GDM1 (cell line): ENCODE data around the gene PKHD1.
"Not testable (repeated sequence)": the region's sequence is repeated elsewhere in the genome, so short reads cannot be mapped to it uniquely, and the experiment has no call there.

Experiments
- DNase-seq: peaks from one replicate; lab custom pipeline; 2025; lab: John Stamatoyannopoulos, UW

The PKHD1 gene

DNA sequence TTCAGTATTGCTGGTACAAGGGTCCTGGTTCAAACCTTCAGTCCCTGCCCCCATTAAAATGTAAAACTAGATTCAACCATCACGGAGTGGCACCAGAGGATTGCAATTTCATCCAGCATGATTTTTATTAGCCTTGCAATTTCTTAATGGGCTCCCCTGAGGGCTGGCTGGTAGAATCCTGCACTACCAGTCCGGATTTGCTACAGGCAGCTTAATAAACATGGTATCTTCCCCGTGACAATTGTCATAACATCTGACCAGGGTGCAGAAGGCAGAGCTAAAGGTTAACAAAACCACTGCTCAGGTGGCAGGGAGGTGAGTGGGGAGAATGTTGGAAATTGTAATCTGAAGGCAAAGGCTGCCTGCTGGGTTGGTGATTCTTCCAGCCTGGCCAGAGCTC is 94.5 kb downstream of the PKHD1 start:
- no peak for DNase-seq

DNA sequence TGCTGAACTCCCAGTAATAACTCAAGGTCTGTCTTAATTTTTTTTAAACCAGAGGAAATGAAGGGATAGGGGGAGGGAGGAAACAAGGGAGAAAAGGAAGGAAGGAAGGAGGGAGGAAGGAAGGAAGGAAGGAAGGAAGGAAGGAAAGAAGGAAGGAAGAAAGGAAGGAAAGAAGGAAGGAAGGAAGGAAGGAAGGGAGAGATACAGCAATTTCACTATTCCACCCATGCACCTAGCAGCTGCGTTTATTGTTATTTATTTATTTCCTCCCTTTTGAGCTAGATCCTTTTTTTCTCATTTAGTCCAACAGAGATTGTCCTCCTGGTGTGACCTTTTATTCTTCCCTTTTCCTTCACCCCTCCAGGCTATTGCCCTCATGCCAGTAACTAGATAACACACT is 97.6 kb downstream of the PKHD1 start:
- no peak for DNase-seq

DNA sequence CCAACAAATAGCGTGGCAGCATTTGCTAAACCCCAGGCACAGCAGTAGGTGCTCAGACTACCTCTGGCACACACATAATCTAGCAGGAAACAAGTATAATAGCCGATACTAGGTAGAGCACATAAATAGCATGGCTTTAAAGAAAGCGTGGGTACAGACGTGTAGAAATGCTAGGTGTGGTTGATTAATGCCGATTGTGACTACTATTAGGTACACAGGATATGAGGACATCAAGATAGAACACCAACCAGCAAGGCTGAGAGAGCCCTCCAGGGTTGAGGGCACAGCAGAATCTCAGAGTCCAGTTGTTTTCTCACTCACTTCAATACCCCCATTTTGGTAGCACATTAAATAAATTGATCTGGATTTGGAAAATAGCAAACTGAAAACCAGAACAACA is 100.5 kb downstream of the PKHD1 start:
- no peak for DNase-seq

DNA sequence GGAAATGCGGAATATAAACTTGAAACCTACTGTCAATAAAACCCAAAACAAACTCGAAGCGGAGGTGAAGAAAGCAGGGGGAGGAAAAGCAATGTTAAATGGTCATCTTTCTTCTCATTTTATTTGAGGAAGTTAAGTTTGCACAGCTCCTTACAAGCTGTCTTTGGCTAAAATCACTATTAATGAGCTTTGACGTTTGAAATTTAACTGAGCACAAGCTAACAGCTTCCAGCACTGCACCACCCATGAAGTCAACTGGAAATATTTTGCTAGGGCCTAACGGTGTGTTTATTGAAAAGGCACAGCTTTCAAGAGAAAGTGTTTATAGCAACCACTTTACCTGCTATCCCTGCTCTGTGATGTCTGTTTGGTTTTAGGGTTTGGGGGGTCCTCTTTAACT is 103.8 kb downstream of the PKHD1 start:
- DNase-seq, result no peak

DNA sequence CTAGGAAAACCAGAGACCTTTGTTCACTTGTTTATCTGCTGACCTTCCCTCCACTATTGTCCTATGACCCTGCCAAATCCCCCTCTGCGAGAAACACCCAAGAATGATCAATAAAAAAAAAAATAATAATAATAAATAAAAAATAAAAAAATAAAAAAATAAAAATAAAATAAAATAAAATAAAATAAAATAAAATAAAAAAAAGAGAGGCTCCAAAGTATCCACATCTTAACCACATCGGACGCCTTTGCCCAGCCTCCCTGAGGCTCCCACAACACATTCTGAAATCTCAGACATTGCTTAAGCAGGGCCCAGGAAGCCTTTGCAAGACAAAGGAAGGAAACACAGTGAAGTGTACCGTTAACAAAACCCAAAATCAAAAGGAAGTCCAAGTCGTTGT is 104.7 kb downstream of the PKHD1 start:
- not testable (repeated sequence) for DNase-seq

DNA sequence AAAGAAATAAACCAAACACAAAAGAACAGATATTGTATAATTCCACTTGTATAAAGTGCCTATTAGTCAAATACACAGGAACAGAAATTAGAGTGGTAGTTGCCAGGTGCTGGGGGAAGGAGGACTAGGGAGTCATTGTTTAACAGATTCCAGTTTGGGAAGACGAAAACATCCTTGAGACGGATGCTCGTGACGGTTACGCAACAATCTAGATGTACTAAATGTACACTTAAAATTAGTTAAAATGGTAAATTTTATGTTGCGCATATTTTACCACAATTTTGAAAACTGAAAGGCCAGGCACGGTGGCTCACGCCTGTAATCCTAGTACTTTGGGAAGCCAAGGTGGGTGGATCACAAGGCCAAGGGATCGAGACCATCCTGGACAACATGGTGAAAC is 111.0 kb downstream of the PKHD1 start:
- DNase-seq, result no peak

DNA sequence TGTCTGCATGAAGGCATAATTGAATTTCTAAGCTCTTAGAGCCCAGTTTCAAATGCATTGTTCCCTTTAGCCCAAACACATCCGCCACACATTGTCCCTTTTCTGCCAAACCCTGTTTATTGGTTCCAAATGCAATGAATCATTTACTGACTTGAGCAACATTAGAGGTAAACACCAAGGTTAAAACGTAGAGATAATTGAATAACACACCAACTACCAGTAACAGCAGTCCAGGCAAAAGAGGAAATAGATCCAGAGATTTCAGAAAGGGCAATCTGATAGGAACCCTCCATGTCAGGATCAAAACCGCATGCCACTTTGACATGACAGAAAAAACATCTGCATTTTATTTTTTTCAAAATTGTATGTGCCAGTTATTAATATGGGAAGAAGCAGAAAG is 114.8 kb downstream of the PKHD1 start:
- no peak for DNase-seq

DNA sequence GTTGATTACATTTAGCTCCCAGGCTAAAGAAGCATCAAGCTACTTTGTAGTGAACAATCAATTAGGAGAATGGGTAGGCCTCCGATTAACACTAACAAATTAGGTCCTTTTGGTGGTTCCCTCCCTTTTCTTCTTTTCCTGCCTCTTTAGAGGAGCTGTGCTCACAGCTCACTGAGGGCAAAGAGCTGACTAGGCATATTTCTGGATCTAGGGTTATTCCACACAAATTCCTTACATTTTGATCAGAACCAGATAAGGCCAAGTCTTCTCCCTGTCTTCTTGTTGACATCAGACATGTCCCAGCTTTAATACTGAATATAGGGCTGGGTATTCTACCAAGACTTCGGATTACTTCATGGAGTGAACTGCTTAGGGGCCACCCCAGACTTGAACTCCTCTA is 119.1 kb downstream of the PKHD1 start:
- no peak for DNase-seq

DNA sequence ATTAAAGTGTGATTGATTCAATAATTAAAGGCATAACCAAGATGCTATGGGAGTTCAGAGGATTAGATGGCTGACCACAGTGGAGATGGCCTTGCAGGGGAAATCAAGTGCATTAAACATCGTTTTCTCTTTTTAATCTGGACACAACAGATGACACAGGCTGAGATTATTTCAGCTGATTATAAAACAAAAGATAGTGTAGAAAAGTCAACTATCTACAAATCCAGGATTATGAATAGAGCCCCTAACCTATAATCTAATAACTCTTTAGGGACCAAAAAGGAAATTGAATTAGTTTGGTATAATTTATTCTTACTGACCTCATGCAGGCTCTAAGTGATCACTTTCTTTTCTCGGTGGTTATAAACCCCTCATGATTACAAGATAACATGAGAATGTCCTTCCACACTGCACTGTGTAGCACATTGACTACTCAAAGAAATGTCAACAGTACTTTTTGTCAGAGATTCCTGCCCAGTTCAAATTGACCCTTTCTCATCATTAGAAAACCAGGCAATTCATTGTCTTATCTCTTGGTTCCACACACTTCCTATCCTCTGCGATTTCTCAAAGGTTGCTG is 122.1 kb downstream of the PKHD1 start:
- no peak for DNase-seq

DNA sequence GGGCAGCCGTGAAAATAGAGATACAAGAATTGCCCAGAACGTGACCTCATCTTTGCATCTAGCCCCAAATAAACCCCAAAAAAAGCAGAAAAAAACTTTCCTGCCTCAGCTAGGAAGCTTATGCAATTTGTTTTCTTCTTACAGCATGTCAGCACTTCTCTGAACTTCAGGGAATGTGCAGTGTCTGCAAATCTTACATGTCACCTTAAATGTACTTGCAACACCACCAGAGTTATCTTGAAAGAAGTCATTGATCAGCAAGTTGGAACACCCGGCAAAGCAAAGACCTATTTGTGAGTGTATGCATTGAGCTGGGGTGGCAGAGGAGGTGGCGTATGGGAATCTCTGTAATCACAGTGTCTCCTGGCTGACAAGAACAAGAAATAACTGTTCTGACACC is 123.4 kb downstream of the PKHD1 start:
- no peak for DNase-seq

DNA sequence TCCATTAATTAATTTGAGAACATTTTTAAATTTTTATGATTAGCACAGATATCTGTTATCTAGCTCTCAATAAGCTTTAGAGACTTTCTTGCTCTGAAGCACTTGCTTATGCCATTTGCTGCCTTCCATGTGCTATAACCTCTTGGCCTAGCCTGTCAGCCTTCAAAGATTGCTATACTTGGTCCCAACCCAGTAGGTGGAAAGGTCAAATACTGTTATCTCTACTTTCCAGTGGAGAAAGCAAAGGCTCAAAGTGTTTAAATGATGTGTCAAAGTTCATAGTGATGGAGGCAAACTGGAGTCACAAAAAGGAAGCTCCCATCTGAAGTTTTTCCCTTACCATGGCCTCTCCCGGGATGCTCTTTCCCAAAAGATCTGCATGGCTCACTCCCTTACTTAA is 125.1 kb downstream of the PKHD1 start:
- DNase-seq, result no peak

DNA sequence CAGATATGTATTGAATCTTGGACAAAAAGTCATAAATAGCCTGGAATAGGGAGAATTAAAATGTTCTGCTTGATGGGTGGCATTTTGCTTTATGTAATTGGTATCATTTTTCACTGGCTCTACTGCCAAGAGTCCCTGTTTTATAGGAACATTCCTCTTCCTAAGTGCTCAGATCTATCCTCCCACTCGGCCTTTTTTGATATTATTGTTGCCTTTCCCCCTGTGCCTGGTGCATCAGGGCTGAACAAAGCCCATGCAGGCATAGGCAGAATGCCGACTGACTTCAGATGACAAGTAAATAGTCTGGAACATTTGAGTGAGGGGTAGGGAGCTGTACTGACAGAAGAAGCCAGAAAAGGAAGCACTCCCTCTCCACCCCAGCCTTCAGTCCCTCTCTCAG is 127.0 kb downstream of the PKHD1 start:
- DNase-seq, result no peak

DNA sequence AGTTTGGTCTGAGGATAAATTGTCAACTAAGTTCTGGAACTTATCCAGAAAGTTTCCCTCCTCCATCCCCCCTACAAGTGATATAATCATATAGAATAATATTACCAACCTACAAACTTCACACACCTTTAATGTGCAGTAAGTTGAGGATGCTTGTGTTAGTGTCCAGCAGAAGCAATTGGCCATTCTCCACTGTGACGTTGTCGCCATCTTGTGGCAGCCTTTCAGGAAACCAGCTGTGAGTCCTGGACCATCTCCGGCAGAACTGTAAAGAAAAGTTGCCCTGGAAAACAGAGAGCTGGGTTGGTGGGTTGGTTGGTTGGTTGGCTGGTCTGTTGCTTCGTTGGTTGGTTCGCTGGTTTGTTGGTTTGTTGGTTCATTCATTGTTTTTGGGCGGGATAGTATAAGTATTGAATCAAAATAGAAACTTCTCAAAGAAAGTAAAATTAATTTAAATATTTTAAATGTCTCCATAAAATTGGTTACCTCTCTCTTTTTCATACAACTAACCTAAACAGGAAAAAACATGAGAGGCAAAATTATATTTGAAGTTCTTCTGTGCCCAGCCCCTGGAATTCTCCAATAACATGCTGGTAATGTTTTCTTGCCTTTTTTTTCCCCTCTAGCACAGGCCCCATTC is 127.5 kb downstream of the PKHD1 start:
- peak; percentile 34 for DNase-seq

DNA sequence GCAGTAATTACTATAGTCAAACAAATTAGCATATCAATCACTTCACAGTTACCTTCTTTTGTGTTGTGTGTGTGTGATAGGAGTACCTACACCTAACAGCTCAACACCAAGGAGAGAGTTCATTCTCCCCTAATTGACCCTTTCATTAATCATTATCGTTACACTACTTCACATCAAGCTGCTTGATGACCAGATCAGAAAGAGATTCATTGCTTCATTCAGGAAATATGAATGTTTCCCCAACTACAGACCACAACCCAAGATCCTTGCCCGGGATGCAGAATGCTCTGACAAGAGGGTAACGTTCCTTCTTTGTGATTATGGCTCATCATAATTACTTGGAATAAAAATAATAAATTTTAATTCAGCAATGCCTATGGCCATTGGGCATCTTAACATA is 132.7 kb downstream of the PKHD1 start:
- no peak for DNase-seq

DNA sequence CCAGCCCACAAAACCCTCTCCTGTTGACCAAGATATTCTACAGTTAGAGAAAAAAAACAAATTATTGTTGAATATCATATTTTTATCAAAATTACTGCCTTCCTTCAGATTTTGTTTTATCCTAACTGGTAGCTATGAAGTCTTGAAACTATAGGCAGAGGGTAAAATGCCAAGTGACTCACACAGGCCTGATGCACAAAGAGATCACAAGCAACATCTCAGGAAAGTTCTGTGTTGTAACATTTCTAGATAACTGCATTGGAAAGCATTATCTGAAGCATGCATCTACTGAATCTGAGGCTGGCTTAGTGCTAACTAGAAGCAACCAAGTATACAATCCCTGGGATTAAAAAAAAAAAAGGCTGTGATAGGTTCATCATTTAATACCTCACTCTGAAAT is 134.2 kb downstream of the PKHD1 start:
- no peak for DNase-seq

DNA sequence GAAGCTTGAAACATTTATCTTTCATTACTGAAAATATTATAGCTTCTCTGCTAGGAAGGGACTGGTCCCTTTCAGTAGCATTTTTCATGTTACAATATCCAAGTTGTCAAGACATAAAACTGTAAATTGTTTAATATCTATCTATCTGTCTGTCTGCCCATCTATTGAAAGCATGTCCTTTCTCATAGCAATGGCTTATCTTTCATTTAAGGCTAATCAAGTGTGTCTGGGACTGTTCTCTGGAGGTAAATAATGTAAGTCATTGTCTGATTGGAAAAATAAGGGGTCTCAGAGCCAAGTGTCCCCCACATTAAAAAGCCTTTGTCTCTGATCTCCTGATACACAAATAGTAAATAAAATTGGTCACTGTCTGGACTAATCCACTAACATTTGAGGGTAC is 135.5 kb downstream of the PKHD1 start:
- no peak for DNase-seq

DNA sequence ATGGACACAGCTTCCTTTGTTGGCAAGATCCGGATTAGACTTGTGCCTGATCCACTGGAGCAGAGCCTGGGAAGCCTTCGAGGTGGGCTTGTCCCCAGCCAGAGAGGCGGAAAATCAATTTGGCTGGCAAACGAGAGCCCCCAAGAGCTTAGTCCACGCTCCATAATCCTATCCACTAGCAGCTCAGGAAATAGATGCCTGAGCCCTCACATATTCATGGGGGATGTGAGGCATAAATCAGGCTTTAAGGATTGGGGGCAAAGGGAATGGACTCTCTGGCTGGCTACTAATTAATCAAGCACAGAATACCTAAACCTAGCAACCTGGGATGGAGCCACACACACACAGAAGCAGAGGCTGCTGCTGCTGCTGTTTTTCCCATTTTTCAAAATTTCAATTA is 137.9 kb downstream of the PKHD1 start:
- DNase-seq, result no peak

DNA sequence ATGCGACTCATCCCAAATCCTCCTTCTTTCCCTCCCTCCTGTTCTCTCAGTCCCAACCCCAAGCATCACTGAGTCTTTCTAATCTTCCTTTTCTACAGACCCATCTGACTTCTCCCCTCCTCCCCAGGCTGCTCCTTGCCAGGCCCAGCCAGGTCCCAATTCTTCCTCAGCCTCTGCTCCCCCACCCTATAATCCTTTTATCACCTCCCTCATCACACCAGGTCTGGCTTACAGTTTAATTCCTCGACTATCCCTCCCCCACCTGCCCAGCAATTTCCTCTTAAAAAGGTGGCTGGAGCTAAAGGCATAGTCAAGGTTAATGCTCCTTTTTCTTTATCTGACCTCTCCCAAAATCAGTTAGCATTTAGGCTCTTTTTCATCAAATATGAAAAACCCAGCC is 147.7 kb downstream of the PKHD1 start:
- not testable (repeated sequence) for DNase-seq

DNA sequence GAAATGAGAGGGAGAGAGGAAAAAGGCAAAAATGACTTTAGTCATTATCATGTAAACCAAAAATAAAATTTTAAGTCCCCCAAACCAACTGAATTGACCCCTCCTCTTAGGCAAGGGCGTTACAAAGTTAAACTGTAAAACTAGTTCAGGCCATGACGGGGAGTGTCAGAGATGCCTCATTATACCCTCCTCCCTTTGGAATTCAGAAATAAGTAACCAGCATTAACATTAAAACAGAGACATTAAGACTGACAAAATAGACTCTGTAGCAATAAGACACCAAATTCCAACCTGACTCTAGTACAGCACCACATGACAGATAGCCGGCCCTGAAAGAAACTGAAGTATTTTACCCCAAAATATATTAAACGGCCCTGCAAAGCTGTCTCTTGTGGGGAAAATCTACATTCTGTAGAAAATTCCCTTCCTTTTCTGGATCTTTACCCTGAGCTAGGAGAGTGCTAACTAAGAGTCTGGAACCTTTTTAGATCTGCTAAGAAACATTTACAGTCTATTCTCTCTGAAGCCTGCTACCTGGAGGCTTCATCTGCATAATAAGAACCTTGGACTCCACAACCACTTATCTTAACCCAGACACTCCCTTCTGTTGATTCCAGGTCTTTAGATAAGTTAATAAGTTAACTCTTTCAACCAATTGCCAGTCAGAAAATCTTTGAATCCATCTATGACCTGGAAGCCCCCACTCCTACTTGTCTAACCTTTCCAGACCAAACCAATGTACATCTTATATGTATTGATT is 150.7 kb downstream of the PKHD1 start:
- no peak for DNase-seq

DNA sequence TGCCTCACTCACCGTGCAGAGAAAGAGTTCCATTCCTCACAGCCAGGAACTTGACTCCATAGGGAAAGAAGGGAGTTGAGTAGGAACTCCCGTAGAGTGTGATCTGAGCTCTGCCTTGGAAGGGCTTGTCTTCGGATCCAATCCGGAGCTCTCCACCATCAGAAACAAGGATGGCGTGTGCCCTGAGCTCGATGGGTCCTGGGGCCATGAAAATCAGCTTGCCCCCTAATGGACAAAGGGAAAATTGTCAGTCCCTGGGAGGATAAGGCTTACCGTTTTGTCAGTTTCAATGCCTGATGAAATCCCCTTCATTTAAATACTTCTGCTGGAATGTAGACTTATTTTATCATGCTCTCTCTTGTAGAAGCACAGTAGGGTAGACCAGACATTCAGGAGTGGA is 153.3 kb downstream of the PKHD1 start:
- no peak for DNase-seq

DNA sequence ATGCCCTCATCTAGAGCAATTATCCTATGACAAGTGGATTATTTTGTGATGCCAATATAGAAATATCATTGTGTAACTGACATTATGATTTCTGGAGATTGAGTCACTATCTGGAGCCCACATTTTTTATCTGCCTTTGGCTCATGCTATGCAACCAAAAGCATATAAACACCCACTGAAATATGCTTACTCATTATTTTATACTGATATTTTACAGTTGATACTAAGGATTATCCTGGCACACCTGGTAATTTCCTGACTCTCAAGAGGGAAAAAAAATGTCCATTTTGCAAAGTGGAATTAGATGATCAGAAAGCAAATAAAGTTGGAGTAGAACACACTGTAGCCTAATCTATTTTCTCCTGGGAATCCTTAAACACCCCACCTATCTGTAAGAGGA is 154.5 kb downstream of the PKHD1 start:
- no peak for DNase-seq

DNA sequence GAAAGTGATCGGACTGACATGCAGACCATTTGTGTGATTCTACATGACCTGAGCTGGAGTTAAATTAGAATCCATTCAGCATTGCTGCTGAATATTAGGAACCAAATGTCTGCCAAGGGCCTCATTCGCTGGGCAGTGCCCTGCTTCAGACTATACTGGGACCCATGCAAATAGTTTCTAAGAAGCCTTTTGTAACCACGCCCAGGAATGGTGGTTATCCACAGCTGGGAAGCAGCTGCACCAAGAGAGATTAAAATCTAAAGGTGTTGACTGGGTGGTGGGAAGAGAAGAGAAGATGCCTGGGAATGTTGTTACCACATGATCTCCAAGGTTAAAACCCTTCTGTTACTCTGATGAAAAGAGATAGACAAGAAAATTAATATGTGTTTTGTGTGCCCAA is 156.8 kb downstream of the PKHD1 start:
- no peak for DNase-seq

DNA sequence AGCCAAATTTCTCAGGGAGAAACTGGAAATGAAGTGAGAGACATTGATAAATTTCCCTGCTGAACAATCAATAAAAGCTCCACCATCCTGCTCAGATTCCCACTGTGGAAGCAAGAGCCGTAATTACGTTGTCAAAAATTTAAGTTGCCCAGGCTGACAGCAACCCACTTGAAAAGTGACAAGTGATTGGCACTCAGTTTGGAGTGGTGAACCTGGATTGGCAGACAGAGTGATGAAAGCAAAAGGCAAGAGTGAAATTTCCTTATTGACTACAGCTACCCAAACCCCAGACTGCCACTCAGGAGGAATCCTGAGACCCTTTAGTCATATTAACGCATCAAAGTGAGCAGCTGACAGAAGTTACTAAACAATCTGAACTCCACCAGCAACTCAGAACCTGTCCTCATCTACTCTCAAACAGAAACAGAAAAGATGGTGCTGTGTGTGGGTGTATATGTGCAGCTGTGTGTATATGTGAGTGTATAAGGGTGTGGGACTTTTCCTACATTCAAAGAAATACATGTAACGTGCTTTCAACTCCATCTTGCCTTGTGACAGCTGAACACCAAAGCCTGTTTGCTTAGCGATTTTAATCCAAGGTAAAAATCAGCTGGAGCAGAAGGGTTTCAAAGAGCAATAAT is 157.4 kb downstream of the PKHD1 start:
- DNase-seq, result no peak
